Iris pigment epithelial cell (primary cell): ENCODE measurements around the gene INPP4A.
A peak's percentile ranks its signal among the peaks of the same experiment; 100 is the strongest.

Experiments used
- DNase-seq: peaks from one replicate; pipeline ENCODE4 v3.0.0-alpha.2; 2011; ENCODE audit warnings: low read depth

INPP4A gene

DNA sequence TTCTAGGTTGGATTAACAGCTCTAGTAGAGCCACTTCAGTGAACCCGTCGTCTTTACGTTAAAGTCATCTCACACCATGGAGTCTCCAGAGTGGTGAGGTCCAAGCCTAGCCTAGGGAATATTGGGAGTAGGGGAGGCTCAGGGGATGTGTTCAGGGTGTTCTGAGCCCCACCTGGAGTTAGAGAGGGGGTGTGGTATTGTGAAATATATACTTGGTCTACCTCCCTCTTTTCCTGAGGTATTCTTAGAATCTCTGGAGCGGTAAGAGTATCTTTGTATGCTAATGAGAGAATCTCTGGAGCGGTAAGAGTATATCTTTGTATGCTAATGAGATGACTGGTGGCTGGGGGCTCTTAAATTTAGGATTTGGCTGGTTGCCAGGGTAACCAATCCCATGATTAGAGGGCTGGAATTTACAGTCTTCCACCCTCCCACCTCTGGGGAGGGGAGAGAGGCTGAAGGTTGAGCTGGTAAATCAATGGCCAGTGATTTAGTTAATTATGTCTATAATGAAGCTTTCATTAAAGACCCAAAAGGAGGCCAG, 69.5 kb downstream of the INPP4A start:
- no peak for DNase-seq

DNA sequence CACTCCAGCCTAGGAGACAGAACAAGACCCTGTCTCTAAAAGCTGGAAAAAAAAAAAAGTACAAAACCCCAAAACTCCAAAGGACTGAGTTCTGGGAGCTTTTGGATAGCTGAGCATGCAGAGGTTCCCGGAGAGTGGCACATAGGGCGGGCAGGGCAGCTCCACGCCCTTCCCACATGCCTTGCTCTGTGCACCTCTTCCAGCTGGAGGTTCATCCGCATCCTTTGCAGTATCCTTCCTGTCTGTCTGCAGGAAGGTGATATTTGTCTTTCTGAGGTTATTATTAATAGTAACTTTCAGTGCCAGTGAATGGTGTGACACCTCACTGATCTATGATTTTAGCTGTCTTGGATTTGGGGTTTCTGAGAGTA, 70.2 kb downstream of the INPP4A start:
- DNase-seq = no peak

DNA sequence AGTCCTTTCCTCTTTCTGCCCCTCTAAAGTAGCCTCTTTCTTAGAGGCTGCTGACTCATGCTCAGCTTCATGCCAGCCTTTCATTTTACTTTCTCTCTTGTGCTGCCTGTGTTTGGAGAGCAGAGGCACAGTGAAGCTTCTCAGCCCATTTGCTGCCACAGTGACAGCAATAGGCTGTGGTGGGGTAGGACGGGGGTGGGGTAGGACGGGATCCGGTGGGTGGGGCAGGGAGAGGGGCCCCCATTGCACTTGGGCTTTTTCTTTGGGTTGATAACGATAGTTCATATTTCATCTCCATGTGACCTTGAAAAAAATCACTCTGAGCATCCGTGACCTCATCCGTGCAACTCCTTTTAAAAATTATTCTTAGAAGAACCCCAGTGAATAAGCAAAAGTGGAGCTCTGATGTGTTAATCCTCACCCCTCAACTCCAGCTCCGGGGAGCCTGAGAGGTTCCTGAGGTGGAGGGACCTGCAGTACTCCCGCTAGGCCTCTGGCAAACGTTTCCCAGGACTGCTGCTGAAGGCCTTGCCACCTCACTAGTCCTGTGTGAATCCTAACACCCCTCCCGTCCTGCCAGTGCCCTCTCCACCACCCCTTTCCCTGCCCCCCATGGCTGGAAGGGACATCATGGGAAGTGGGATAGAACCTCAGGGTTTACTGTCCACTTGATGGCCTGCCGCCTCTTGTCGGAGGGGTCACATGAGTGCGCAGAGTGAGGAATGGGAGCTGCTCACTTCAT, 70.8 kb downstream of the INPP4A start:
- DNase-seq = peak; percentile 62

DNA sequence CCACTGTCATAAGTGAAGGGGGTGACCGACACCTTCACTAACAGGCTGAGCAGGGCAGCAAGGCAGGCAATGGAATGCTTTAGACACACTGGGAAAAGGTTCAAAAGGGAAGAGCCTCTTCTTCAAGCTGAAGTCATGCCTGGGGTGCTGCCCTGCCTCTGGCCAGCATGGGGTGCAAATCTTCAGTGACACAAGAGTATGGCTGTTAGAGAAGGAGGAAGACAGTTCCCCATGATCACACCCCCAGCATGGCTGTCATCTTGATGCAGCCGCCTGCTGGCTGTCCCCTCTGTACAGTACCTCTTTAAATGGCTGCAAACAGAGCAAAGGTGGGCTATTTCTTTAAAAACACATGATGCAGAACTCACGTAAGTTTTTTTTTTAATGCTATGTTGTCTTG, 71.9 kb downstream of the INPP4A start:
- no peak for DNase-seq

DNA sequence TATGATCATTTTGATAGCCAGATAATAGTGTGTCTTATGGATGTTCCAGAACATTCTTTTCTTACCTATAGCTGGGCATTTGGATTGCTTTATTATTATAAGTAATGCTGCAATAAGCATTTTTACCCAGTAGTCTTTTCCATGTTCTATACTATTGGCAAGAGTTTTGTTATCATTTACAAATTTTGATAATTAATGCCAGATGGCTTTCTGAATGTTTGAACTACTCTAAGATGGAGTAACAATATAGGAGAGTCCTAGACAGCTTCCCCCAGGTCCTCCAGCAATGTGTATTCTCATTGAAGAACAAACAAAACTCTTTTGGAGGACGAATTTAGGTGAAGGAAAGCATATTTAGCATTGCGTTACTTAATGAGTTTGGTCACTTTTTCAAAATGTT, 73.0 kb downstream of the INPP4A start:
- DNase-seq = no peak

DNA sequence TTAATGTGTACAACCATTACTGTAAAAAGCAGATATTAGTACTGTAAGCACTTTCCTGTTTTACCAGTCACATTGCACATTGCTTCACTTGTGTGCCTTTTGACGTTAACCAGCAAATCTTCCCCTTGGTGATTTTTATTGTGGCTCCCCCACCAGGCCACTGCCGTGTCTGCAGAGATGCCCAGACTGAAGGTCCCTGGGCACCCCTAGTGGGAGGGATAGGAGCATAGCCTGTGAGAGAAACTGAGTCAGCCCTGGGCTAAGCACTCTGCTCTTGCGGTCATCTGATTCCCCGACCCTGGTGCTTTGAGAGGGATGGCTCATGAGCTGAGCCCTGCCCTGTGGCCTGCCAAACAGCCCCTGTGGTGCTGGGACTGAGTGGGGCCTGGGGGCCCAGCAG, 73.4 kb downstream of the INPP4A start:
- DNase-seq = peak; percentile 30

DNA sequence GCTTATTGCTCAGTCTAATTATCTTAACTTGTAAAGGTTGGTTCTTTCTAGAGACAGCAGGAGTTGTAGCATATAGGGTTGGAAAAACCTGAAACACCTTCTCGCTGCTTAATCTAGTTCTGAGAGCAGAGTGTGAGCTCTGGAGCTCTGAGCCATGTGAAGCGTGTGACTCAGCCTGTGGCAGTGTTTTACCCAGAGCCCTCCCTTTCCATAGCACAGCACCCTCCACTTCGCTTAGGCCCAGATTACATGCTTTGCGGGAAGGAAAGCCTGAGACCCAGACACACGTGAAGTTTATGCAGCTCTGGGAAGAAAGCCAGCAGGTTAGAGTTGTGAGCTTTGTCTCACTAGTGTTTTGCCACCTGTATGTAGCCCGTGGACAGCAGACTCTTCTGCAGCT, 74.5 kb downstream of the INPP4A start:
- DNase-seq = peak; percentile 51

DNA sequence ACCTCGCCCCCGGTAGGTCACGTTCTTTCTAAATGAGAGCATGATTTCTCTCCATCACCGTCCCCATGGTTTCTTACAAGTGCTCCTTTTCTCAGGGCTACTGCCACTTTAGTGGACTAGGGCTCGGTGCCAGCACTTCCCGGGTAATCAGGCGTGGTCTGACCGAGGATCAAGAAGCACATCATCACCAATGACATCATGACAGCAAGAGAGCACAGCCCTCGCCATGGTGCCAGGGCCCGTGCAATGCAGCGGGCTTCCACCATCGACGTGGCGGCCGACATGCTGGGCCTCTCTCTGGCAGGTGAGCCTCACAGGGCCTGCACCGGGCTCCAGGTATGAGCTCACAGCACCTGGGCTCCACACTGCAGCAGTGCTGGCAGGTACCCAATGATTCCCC, 75.2 kb downstream of the INPP4A start:
- no peak for DNase-seq

DNA sequence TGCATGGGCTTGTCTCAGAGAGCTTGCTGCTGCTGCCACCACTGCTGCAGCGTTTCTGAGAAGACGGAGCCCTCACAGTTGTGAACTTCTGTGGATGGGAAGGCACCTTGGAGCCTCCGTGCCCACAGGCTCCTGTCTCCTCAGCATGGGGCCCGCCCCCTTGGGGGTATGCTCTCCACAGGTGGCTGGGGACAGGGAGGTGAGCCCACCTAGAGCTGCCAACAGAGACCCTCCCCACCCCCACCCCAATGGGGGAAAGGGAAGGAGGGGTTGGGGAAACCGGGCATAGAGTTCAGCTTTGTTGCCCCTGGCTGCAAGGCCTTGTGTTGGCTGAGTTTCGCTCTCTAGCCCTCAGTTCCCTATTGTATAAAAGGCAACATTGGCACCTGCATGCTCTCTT, 76.1 kb downstream of the INPP4A start:
- no peak for DNase-seq

DNA sequence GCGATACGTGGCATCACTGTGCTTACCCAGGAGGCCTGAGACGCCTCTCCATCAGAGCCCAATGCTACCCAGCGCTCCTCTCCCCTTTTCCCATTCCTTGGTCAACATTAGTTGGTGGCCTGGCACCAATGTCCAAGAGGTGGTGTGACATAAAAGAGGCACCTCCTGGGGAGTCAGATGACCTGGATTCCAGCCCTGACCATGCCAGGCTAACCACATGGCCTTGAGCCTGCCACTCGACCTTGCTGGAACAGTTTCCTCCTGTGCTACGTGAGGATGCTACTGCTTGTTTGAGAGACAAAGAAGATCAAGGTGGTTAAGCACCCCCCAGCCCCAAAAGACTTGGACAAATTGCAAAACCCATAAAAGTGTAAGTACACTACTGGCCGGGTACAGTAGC, 76.6 kb downstream of the INPP4A start:
- DNase-seq = no peak

DNA sequence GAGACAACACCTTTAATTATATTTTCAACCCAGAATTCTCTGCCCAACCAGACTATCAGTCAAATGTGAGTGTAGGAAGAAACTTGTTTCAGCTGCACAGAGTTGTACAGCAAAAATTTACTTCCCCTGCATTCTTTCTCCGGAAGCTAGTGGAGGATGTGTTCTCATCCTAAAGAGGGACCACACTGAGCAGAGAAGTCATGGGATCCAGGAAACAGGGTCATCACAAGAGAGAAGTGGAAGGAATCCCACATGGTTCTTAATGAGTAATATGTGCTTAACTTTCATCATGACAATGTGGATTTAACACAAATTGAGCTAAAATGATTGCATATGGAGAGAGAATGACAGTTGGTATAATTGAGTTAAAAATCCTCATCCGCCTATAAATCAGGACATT, 78.2 kb downstream of the INPP4A start:
- DNase-seq = no peak

DNA sequence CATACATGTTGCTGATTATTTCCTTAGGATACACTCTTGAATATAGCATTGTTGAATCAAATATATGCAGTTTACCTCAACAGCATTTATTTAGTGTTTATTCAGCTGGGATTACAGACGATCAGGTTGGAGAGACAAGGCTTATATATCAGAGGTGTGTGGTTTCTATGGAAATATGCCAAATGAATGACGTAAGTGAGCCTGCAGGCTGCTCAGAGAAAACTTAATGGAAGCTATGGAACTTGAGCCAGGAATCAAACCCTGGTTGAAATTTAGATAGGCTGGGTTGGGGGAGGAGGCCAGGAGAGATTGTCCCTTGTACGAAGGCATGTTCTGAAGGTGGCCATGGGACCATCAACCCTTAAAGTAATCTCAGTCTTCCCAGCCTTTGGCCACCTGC, 79.5 kb downstream of the INPP4A start:
- peak; percentile 47 for DNase-seq

DNA sequence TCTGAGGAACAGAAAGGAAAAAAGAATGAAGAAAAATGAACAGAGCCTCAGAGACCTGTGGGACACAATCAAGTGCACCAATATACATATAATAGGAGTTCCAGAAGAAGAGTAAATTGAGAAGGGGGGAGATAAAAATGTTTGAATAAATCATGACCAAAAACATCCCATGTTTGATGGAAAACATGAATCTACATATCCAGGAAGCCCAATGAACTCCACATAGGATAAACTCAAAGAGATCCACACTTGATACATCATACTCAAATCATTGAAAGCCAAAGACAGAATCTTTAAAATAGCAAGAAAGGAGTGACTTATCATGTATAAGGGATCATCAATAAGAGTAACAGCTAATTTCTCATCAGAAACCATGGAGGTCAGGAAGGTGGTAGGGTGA, 83.7 kb downstream of the INPP4A start:
- no peak for DNase-seq

DNA sequence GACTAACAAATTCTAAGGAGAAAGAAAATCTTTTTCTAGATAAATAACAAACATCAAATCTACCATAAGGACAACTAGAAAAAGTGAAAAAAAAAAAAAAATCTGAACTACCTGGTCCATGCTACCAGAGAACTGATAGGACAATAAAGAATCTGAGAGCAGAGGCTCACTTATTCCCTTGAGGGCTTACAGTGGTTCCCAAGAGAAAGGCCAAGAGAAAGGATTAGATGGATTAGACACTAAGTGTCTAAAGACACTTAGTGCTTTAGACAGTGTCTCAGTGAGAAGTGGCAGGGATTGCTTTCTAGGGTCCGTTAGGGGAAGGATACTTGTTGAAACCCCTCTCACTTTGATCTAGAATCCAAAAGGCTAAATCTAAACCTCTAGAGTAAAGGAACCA, 85.5 kb downstream of the INPP4A start:
- DNase-seq = no peak

DNA sequence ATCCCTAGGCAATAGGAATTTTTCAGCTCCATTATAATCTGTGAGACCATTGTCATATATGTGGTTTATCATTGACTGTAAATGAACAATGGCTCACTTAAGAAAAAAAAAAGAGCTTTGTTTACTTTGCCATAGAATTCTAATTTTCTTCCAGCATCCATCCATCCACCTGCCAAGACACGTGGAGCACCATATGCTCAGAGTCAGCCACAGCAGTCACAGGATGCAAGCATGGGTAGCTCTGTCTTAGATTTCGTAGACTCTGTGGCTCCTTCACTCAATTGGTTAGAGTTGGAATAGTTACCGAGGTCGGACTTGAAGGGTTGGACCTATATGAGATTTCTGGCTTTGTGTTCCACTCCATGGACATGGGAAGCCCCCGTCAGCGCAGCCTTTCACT, 88.1 kb downstream of the INPP4A start:
- DNase-seq = no peak

DNA sequence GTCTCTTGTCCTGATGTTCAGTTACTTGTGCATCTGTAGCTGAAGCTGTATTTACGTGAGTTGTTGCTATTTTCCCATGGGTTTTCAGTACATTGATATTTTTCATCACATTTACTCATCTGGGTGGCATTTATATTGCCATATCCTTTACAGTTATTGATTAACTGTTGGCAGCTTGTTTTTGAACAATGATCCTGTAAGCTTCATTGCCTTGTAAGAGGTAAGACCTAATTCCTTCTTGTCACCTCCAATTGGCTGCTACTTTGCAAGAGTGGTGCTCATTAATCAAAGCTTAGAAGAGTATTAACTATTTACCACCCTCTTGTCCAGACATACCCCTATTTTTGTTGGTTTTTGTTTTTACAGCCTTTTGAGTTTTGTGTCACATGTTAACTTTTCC, 88.9 kb downstream of the INPP4A start:
- no peak for DNase-seq

DNA sequence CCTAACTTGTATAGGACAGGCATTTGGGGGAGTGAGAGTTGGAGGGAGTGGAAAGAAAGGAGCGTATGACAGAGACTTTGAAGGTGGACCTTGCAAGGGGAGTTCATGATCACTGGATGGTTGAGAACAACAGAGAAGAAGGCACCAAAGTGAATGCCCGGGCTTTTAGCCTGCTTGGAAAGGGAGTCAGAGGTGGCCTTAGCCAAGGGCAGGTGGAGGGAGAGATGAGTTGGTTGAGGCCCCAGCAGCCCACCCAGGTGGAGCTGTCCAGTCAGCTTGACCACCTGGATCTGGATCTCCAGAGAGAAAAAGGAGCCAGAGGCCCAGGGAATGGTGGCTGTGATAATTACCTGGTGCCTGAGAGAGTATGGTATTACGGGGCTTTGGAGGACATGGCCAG, 90.1 kb downstream of the INPP4A start:
- DNase-seq = no peak

DNA sequence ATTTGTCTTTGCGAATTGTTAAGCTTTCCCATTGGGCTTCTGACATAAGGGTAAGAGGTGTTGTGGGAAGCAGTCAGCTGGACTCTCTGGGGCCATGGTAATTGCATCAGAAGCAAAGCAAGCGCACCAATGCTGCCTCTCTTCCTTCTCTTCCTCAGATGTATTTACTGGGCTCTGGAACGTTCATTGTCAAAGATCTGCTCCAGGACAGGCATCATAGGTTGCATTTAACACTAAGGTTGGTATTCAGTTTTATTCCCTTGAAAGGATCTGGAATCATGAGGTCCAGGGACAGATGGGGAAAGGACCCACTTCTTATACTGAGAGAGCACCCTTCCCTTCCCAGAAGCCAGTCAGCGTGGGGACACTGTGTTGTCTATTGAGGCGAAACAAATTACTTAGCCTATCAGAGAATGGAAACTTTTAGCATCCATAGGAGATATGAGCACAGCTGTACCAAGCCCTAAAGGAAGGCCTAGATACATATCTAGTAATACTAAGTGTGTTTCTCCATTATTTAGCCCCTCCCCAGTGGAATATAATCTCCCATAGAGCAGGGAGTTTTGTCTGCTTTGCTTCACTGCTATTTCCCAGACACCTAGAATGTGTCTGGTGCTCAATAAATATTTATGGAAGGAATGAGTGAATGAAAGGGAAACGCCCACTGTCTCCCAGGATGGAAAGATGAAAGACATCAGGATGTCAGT, 91.5 kb downstream of the INPP4A start:
- no peak for DNase-seq

DNA sequence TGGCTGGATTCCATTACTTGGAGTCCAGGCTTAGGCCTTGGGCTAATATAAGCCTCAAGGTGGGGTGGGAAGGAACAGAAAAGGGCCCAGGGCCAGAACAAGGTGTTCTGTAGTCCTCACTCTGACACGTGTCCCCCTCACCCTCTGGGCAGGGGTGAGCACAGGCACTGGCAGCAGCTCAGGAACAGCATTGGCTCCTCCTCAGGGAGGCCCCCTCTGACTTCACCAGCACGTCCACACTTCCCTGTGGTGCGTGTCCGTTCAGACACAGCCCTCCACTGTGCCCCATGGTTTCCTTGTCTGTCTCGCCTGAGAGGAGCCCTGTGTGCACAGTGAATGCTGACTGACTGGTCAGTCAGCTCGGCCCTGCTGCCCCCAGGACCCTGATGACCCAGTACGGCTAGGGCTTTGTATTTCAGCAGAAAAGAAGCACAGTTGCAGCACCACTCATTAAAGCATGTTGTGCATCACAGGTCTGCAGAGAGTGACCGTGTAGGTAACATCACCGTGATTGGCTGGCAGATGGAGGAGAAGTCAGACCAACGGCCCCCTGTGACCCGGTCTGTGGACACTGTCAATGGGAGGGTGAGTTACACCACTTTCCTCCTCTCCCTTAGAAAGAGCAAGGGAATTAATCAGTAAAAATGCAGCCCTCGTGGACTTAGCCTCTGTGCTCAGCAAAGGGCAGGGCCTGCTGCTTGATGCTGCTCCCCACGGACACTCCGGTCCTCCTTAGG, 92.9 kb downstream of the INPP4A start:
- no peak for DNase-seq

DNA sequence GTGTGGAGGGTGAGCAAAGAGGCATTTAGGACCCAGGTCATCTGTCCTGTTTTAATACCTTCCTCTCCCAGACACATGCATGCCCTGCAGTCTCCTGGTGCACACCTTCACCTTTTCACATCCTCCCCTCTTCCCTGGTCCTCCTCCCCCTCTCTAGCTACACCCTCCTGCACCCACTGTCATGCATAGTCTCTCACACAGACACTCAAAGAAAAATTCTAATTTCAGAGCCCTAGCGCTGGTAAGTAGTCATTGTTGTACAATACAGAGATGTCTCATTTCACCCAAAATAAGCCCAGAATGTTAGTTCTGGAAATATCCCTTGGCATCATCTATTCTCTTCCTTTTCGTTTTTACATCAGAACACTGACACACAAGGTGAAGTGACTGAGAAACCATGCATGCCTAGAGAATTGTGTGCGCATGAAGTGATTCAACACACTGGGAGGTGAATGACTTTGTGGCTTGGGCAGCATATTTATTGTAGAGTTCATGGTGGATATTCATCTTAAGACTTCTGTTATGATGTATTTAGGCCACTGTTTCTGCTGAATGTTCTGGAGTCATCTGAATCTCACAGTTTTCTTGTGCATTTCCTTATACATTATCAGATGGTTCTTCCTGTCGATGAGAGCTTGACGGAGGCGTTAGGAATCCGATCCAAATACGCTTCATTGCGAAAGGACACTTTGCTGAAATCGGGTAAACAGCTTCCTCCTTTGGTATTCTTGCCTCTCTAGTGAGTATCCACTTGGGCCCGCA, 93.8 kb downstream of the INPP4A start:
- DNase-seq = peak; percentile 31

DNA sequence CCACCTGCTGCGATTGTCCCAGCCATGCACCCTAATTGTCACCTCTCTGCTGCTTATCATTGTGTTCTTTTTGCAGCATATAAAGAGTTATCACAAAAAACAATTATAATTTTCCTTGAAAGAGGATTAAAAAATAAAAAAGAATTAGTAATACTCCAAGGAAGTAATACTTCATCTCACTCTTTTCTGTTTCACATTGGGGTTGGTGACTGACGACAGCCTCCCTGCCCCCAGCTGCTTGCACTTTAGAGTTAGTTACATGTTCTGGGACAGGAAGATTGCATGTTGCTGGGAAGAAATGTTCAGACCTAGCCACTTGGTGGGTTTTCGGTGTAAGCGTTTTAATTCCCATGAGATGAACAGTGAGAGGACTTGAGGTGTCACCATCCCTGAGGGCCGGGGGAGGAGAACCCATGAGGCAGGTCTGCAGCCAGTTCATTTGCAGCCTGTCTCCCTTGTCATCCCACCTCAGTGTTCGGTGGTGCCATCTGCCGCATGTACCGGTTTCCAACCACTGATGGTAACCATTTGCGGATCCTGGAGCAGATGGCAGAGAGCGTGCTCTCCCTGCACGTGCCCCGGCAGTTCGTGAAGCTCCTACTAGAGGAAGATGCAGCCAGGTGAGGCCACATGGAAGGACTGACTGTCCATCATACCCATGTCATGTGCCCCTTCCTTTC, 94.5 kb downstream of the INPP4A start:
- no peak for DNase-seq

DNA sequence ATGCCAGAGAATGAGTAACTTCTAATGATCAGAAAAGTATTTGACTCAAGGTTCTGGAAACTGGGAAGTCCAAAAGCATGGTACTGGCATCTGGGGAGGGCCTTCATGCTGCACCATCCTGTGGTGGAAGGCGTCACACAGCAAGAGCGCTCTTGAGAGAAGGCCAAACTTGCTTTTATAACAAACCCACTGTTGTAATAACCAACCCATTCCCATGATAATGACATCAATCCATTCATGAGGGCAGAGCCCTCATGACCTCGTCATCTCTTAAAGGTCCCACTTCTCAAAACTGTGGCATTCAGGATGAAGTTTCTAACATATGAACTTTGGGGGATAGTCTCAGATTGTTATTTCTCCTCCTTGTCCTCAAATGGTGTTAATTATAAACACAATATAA, 95.9 kb downstream of the INPP4A start:
- no peak for DNase-seq
